HL-60/S4 treated with phorbol 12-myristate 13-acetate at 8.2 ng/mL for 4 days and 3 days (cell line): Measurements from ENCODE around the gene CASTOR2.

Experiments
- in situ Hi-C: fragments of 300-500 bp; cut with MboI; formaldehyde crosslinking; loops from 2 replicates; pipeline ENCODE4 v1.15.0; 2022; ENCODE audit warnings: low sequenced_read_pairs

The CASTOR2 gene

GRCh38 chr7:75048435-75049379, 84.2 kb downstream of the CASTOR2 start:
- in situ Hi-C loops, result loop anchor here (25.0 kb wide), 1 partner anchor 636 kb away; no protein-coding TSS in a partner anchor

DNA sequence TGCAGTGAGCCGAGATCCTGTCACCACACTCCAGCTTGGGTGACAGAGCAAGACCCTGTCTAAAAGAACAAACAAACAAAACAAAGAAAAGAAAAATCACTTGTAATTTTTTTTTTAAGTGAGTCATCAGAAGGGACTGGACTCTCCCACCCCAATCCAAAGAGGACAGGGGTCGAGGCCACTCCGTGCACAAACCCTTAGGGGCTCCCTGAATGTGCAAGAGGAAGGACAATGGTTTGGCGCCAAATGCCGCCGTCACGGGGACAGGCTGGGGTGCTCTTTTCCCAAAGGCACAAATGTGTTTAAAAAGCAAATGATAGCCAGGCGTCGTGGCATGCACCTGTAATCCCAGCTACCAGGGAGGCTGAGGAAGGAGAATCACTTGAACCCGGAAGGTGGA, 85.3 kb downstream of the CASTOR2 start:
- in situ Hi-C loops, result loop anchor here (25.0 kb wide), 3 partner anchors 638 to 962 kb away; partner anchors contain the start of gene CCL26

GRCh38 chr7:75050501-75050900, 86.0 kb downstream of the CASTOR2 start:
- in situ Hi-C loops, result loop anchor here (25.0 kb wide), 2 partner anchors 712 to 962 kb away; partner anchors contain the start of gene CCL26

DNA sequence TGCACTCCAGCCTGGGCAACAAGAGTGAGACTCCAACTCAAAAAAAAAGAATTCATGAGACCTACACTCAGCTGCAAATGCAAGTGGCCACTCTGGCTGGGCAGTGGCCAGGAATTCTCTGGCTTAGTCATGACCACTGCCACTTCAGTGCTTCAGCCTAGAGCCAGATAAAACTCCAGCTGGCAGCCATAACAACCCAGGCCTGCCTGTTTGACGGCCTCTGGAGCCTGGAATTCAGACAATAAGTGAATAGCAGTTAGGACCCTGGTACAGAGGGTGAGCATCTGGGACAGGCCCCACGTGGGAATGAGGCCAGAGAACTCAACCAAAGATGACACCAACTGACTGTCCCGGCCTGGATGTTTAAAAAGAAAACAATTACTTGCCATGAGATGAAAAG, 90.2 kb downstream of the CASTOR2 start:
- in situ Hi-C loops, result loop anchor here (25.0 kb wide), 2 partner anchors 708 to 958 kb away; partner anchors contain the start of gene CCL26

- in situ Hi-C loops, result loop anchor here (25.0 kb wide), 2 partner anchors 707 to 957 kb away; partner anchors contain the start of gene CCL26
Observed at GRCh38 chr7:75055155-75055554, 90.7 kb downstream of the CASTOR2 start.

DNA sequence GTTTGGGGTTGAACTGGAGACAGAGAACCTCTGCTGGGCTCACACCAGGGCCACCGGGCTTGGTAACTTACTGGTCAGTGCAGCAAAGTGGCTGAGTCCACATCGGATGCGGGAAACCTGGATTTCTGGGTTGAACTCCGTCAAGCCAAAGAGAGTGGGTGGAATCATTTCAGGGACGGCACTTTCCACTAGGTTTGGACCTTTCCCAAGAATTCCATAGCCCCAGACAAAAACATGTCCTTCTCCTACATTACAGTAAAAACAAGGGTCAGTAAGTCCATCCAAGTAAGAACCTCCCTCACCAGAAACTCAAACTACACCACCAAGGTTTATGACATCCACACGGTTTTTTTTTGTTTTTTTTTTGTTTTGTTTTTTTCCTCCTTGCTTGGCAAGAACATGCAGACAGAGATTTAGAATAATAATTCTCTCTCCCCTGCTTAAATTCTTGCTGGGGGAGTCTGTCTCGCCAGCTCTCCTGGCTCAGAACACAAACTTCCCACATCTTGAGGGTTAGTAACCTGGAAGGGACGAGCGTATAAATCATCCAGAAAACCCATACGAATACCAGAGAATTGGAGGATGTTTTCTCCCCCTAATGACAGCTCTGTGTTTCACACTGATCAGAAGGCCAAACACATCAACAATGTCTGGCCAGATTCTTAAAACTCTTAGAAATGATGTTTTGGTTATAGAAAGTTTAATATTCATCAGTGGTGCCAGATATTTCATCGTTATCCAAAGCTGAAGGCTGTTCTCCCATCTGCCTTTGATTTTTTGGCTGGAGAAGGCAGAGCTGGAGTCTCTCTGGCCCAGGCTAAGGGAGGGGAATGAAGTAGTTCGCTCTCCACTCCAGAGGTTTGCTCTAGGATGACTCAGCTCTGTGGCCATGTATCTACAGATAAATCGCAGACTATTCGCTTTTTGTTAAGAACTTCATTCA, 91.6 kb downstream of the CASTOR2 start:
- in situ Hi-C loops, result loop anchor here (25.0 kb wide), 2 partner anchors 706 to 956 kb away; partner anchors contain the start of gene CCL26

- in situ Hi-C loops, result loop anchor here (25.0 kb wide), 2 partner anchors 704 to 954 kb away; partner anchors contain the start of gene CCL26
Observed at GRCh38 chr7:75058406-75058805, 93.9 kb downstream of the CASTOR2 start.

DNA sequence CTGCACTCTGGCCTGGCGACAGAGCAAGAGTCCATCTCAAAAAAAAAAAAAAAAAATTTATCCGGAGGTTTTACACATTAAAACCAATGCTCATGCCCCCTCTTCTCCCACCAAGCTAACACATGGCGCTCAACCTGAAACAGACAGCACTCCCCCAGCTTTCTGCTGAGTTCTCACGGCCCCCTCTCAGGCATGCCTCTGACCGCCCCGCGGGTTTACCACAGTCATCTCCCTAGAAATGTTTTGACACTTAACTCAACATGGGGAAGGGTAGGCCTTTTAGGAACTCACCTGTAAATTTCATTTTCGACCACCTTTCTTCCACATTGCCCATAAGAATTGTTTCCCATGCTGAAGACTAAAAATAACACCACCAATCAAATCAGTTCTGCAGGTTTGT, 99.8 kb downstream of the CASTOR2 start:
- in situ Hi-C loops, result loop anchor here (25.0 kb wide), 2 partner anchors 698 to 948 kb away; partner anchors contain the start of gene CCL26

- in situ Hi-C loops, result loop anchor here (25.0 kb wide), 2 partner anchors 698 to 948 kb away; partner anchors contain the start of gene CCL26
Observed at GRCh38 chr7:75064801-75065200, 100.3 kb downstream of the CASTOR2 start.

DNA sequence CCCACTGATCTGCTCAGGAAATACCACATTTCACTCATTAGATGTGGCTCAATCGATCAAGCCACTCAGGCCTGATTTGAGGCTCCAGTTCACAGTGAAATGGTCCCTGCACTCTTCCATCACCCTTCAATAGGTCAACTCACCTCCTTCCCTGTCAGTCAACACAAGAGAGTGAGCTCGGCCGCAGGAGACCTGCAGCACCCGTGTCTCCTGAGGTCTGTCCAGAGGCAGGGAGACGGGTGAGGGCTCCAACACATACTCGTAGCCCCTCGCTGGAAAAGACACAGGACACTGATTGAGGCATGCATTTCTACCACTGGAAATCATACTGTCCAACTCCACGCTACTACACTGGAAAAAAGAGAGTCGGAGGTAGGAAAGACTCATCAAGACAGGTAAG, 102.0 kb downstream of the CASTOR2 start:
- in situ Hi-C loops, result loop anchor here (25.0 kb wide), 2 partner anchors 696 to 946 kb away; partner anchors contain the start of gene CCL26

DNA sequence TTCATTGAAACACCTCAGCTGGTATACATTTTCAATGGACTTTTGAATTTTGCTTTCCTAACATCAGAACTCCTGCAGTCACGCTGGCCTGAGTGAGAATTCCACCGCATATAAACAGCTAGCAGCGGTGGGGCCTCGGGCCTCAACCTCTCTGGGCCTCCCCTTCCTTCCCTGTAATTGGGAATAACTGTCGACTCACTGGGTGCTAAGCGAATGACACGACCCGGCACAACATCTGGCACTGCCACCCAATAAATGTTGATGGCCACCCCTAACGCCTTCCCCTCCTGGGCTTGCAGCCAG, 108.4 kb downstream of the CASTOR2 start:
- in situ Hi-C loops, result loop anchor here (25.0 kb wide), 2 partner anchors 689 to 939 kb away; partner anchors contain the start of gene CCL26

GRCh38 chr7:75074262-75074641, 109.7 kb downstream of the CASTOR2 start:
- in situ Hi-C loops, result loop anchor here (25.0 kb wide), 2 partner anchors 688 to 938 kb away; partner anchors contain the start of gene CCL26
